ENCODE results near the gene LYRM7.
"Not testable (repeated sequence)": the region's sequence is repeated elsewhere in the genome, so short reads cannot be mapped to it uniquely, and the experiment has no call there.

LYRM7 gene

GRCh38 chr5:131180407-131180806 lies 9.7 kb downstream of the LYRM7 start:
- DNase-seq (ENCODE audit: low read depth in 2 of 2): no peak

- no peak for DNase-seq (ENCODE audit: low read depth in 2 of 2)
Measured at GRCh38 chr5:131182839-131183238, 12.1 kb downstream of the LYRM7 start.

- no peak for DNase-seq (ENCODE audit: low read depth in 2 of 2)
Measured at GRCh38 chr5:131185523-131186104, 14.9 kb downstream of the LYRM7 start.

- DNase-seq (ENCODE audit: low read depth in 2 of 2): no peak
Measured at GRCh38 chr5:131186561-131187256, 16.0 kb downstream of the LYRM7 start.

GRCh38 chr5:131193106-131193505 lies 22.4 kb downstream of the LYRM7 start:
- DNase-seq (ENCODE audit: low read depth in 2 of 2): no peak

GRCh38 chr5:131193897-131194296 lies 23.2 kb downstream of the LYRM7 start:
- not testable (repeated sequence) for DNase-seq (ENCODE audit: low read depth in 2 of 2)

GRCh38 chr5:131194725-131195124 lies 24.0 kb downstream of the LYRM7 start:
- no peak for DNase-seq (ENCODE audit: low read depth in 2 of 2)

GRCh38 chr5:131195696-131196095 lies 25.0 kb downstream of the LYRM7 start:
- no peak for DNase-seq (ENCODE audit: low read depth in 2 of 2)

GRCh38 chr5:131196331-131196730 lies 25.6 kb downstream of the LYRM7 start:
- no peak for DNase-seq (ENCODE audit: low read depth in 2 of 2)

GRCh38 chr5:131198625-131199024 lies 27.9 kb downstream of the LYRM7 start:
- DNase-seq (ENCODE audit: low read depth in 2 of 2): no peak

- no peak for DNase-seq (ENCODE audit: low read depth in 2 of 2)
Measured at GRCh38 chr5:131200560-131200959, 29.8 kb downstream of the LYRM7 start.

GRCh38 chr5:131204964-131205363 lies 34.2 kb downstream of the LYRM7 start:
- no peak for DNase-seq (ENCODE audit: low read depth in 2 of 2)

GRCh38 chr5:131206061-131206460 lies 35.3 kb downstream of the LYRM7 start:
- no peak for DNase-seq (ENCODE audit: low read depth in 2 of 2)

- no peak for DNase-seq (ENCODE audit: low read depth in 2 of 2)
Measured at GRCh38 chr5:131206772-131207171, 36.0 kb downstream of the LYRM7 start.

GRCh38 chr5:131209175-131209505 lies 38.4 kb downstream of the LYRM7 start:
- DNase-seq (ENCODE audit: low read depth in 2 of 2): no peak

- DNase-seq (ENCODE audit: low read depth in 2 of 2): peak in 1 of 2 experiments; percentile 17
Measured at GRCh38 chr5:131209506-131210150, 38.9 kb downstream of the LYRM7 start.

- no peak for DNase-seq (ENCODE audit: low read depth in 2 of 2)
Measured at GRCh38 chr5:131210151-131210510, 39.4 kb downstream of the LYRM7 start.

GRCh38 chr5:131211669-131212068 lies 40.9 kb downstream of the LYRM7 start:
- no peak for DNase-seq (ENCODE audit: low read depth in 2 of 2)

GRCh38 chr5:131212471-131213021 lies 41.8 kb downstream of the LYRM7 start:
- DNase-seq (ENCODE audit: low read depth in 2 of 2): no peak

GRCh38 chr5:131214609-131215227 lies 44.0 kb downstream of the LYRM7 start:
- no peak for DNase-seq (ENCODE audit: low read depth in 2 of 2)

GRCh38 chr5:131217791-131218190 lies 47.0 kb downstream of the LYRM7 start:
- DNase-seq (ENCODE audit: low read depth in 2 of 2): no peak

GRCh38 chr5:131218392-131218791 lies 47.6 kb downstream of the LYRM7 start:
- no peak for DNase-seq (ENCODE audit: low read depth in 2 of 2)

- no peak for DNase-seq (ENCODE audit: low read depth in 2 of 2)
Measured at GRCh38 chr5:131220566-131220965, 49.8 kb downstream of the LYRM7 start.

Measured in stimulated activated CD4-positive, alpha-beta T cell treated with anti-CD3 and anti-CD28 coated beads, Interleukin-12 subunit alpha, Interleukin-12 subunit beta, amount 100 ng/mL, for 24 hours (primary cell).